Endothelial cell of umbilical vein (primary cell): ENCODE data around the gene LRRN4CL.
A peak's percentile ranks its signal among the peaks of the same experiment; 100 is the strongest.

Source experiments
- EZH2 ChIP-seq: IDR thresholded peaks from 2 replicates; pipeline ENCODE4 v1.6.1; 2012; ENCODE audit warnings: borderline replicate concordance, low read depth, mild to moderate bottlenecking, moderate library complexity, low read length, inconsistent platforms; ENCODE audit not compliant: severe bottlenecking
- FOS ChIP-seq: IDR thresholded peaks from 2 replicates; pipeline ENCODE4 v1.6.1; 2011; ENCODE audit warnings: mild to moderate bottlenecking, low read length, moderate library complexity, borderline replicate concordance; ENCODE audit not compliant: insufficient read depth
- JUN ChIP-seq: IDR thresholded peaks from 2 replicates; pipeline ENCODE4 v1.6.1; 2011; ENCODE audit warnings: borderline replicate concordance, low read depth; ENCODE audit not compliant: insufficient read length, insufficient read depth
- MAX ChIP-seq: IDR thresholded peaks from 2 replicates; pipeline ENCODE4 v1.6.1; 2011; ENCODE audit not compliant: insufficient read depth, insufficient read length
- MYC ChIP-seq: IDR thresholded peaks from one replicate; pipeline ENCODE4 v1.6.1; 2011; ENCODE audit warnings: mild to moderate bottlenecking, low read depth, low read length
- POLR2A ChIP-seq: IDR thresholded peaks from 2 replicates; pipeline ENCODE4 v1.6.1; 2012; ENCODE audit warnings: low read depth, mild to moderate bottlenecking, control low read depth, low read length
- POLR2AphosphoS5 ChIP-seq: IDR thresholded peaks from 2 replicates; pipeline ENCODE4 v1.6.1; 2012; ENCODE audit warnings: low read depth, mild to moderate bottlenecking, control low read depth, low read length, moderate library complexity; ENCODE audit not compliant: insufficient read depth
- TF ChIP-seq, protein P1 (sequence below), 2 donors: IDR thresholded peaks; 1 replicate in 1 of 2; 2 replicates in 1 of 2; pipeline ENCODE4 v1.5.1; 2011; ENCODE audit warnings: low read length in 2 of 2, mild to moderate bottlenecking in 2 of 2, moderate library complexity in 2 of 2, control low read depth in 1 of 2, inconsistent platforms in 1 of 2, low read depth in 1 of 2; ENCODE audit not compliant: insufficient read depth in 1 of 2; ENCODE audit errors: extremely low read depth in 1 of 2

- TF ChIP-seq, protein P1, sequence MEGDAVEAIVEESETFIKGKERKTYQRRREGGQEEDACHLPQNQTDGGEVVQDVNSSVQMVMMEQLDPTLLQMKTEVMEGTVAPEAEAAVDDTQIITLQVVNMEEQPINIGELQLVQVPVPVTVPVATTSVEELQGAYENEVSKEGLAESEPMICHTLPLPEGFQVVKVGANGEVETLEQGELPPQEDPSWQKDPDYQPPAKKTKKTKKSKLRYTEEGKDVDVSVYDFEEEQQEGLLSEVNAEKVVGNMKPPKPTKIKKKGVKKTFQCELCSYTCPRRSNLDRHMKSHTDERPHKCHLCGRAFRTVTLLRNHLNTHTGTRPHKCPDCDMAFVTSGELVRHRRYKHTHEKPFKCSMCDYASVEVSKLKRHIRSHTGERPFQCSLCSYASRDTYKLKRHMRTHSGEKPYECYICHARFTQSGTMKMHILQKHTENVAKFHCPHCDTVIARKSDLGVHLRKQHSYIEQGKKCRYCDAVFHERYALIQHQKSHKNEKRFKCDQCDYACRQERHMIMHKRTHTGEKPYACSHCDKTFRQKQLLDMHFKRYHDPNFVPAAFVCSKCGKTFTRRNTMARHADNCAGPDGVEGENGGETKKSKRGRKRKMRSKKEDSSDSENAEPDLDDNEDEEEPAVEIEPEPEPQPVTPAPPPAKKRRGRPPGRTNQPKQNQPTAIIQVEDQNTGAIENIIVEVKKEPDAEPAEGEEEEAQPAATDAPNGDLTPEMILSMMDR (IDR thresholded peaks at IDR 0.05; ENCODE audit: extremely low read depth in 1 of 2, insufficient read depth in 1 of 2, low read depth in 1 of 2, low read length in 2 of 2), result no peak
- TF ChIP-seq EZH2 (no peak), POLR2A (peak; percentile 92), POLR2AphosphoS5 (peak; percentile 92), FOS (no peak), MYC (no peak), MAX (peak; percentile 17), JUN (no peak)
Observed at GRCh38 chr11:62727165-62727871, 38.0 kb upstream of the LRRN4CL start, which contains the start of gene HNRNPUL2.
